ENCODE data around the gene PAK3.
A peak's percentile ranks its signal among the peaks of the same experiment; 100 is the strongest.

Gene PAK3

GRCh38 chrX:111095974-111096895 is at the start of gene PAK3:
Gene PAK3, plus strand, starts transcription at chrX:111096191. Its CDS starts 26,913 bp downstream, at chrX:111123104.
- DNase-seq, result peak; percentile 28

- no peak for DNase-seq
These were observed 48.4 kb upstream of the PAK3 start for GRCh38 chrX:111047575-111047974.

- DNase-seq, result no peak
These were observed 43.5 kb upstream of the PAK3 start for GRCh38 chrX:111052478-111052877.

GRCh38 chrX:111071542-111072277 is 24.3 kb upstream of the PAK3 start:
- no peak for DNase-seq

- DNase-seq, result no peak
These were observed 12.9 kb upstream of the PAK3 start for GRCh38 chrX:111083081-111083480.

- no peak for DNase-seq
These were observed 9.4 kb upstream of the PAK3 start for GRCh38 chrX:111086591-111087006.

GRCh38 chrX:111088628-111089027 is 7.4 kb upstream of the PAK3 start:
- DNase-seq, result no peak

GRCh38 chrX:111090458-111090857 is 5.5 kb upstream of the PAK3 start:
- DNase-seq, result no peak

- DNase-seq, result peak; percentile 62
These were observed 2.9 kb downstream of the PAK3 start for GRCh38 chrX:111098874-111099273.

GRCh38 chrX:111100191-111100590 is 4.2 kb downstream of the PAK3 start:
- no peak for DNase-seq

- no peak for DNase-seq
These were observed 5.6 kb downstream of the PAK3 start for GRCh38 chrX:111101580-111101979.

- no peak for DNase-seq
These were observed 6.6 kb downstream of the PAK3 start for GRCh38 chrX:111102636-111103035.

GRCh38 chrX:111103246-111103645 is 7.3 kb downstream of the PAK3 start:
- no peak for DNase-seq

GRCh38 chrX:111110098-111110775 is 14.2 kb downstream of the PAK3 start:
- no peak for DNase-seq

- no peak for DNase-seq
These were observed 18.8 kb downstream of the PAK3 start for GRCh38 chrX:111114806-111115205.

GRCh38 chrX:111116666-111117065 is 20.7 kb downstream of the PAK3 start:
- DNase-seq, result no peak

GRCh38 chrX:111119341-111119740 is 23.4 kb downstream of the PAK3 start:
- no peak for DNase-seq

GRCh38 chrX:111123125-111123524 is 27.1 kb downstream of the PAK3 start:
- no peak for DNase-seq

- no peak for DNase-seq
These were observed 27.7 kb downstream of the PAK3 start for GRCh38 chrX:111123606-111124179.

- DNase-seq, result no peak
These were observed 28.4 kb downstream of the PAK3 start for GRCh38 chrX:111124418-111124817.

GRCh38 chrX:111127038-111127437 is 31.0 kb downstream of the PAK3 start:
- DNase-seq, result no peak

- DNase-seq, result no peak
These were observed 33.9 kb downstream of the PAK3 start for GRCh38 chrX:111129921-111130320.

- no peak for DNase-seq
These were observed 35.6 kb downstream of the PAK3 start for GRCh38 chrX:111131572-111131971.
